8988T (cell line): Measurements from ENCODE around the gene MEGF6.

Experiments used
- DNase-seq: peaks from one replicate; pipeline ENCODE4 v3.0.0; 2011

Gene MEGF6

GRCh38 chr1:3608154-3608553 is 3.2 kb downstream of the MEGF6 start:
- DNase-seq: no peak

- no peak for DNase-seq
Measured at GRCh38 chr1:3607703-3608065, 3.6 kb downstream of the MEGF6 start.

GRCh38 chr1:3606779-3607702 is 4.3 kb downstream of the MEGF6 start:
- no peak for DNase-seq

GRCh38 chr1:3604997-3605823 is 6.1 kb downstream of the MEGF6 start:
- DNase-seq: no peak

GRCh38 chr1:3604468-3604974 is 6.8 kb downstream of the MEGF6 start:
- DNase-seq: no peak

GRCh38 chr1:3603571-3604467 is 7.5 kb downstream of the MEGF6 start:
- no peak for DNase-seq

- no peak for DNase-seq
Measured at GRCh38 chr1:3603156-3603555, 8.2 kb downstream of the MEGF6 start.

GRCh38 chr1:3602375-3602774 is 8.9 kb downstream of the MEGF6 start:
- DNase-seq: no peak

- no peak for DNase-seq
Measured at GRCh38 chr1:3601743-3602142, 9.6 kb downstream of the MEGF6 start.

GRCh38 chr1:3600354-3600753 is 11.0 kb downstream of the MEGF6 start:
- no peak for DNase-seq

GRCh38 chr1:3599816-3600215 is 11.5 kb downstream of the MEGF6 start:
- DNase-seq: no peak

- DNase-seq: no peak
Measured at GRCh38 chr1:3599286-3599811, 12.0 kb downstream of the MEGF6 start.

- DNase-seq: no peak
Measured at GRCh38 chr1:3598522-3599285, 12.6 kb downstream of the MEGF6 start.

GRCh38 chr1:3598051-3598491 is 13.2 kb downstream of the MEGF6 start:
- DNase-seq: no peak

GRCh38 chr1:3597599-3597964 is 13.7 kb downstream of the MEGF6 start:
- no peak for DNase-seq

- DNase-seq: no peak
Measured at GRCh38 chr1:3596663-3597598, 14.4 kb downstream of the MEGF6 start.

GRCh38 chr1:3595949-3596348 is 15.4 kb downstream of the MEGF6 start:
- DNase-seq: no peak

GRCh38 chr1:3594706-3595377 is 16.5 kb downstream of the MEGF6 start:
- no peak for DNase-seq

- no peak for DNase-seq
Measured at GRCh38 chr1:3593745-3594144, 17.6 kb downstream of the MEGF6 start.

GRCh38 chr1:3593334-3593733 is 18.0 kb downstream of the MEGF6 start:
- DNase-seq: no peak
